ENCODE results near the gene SVOPL.

SVOPL gene

DNA sequence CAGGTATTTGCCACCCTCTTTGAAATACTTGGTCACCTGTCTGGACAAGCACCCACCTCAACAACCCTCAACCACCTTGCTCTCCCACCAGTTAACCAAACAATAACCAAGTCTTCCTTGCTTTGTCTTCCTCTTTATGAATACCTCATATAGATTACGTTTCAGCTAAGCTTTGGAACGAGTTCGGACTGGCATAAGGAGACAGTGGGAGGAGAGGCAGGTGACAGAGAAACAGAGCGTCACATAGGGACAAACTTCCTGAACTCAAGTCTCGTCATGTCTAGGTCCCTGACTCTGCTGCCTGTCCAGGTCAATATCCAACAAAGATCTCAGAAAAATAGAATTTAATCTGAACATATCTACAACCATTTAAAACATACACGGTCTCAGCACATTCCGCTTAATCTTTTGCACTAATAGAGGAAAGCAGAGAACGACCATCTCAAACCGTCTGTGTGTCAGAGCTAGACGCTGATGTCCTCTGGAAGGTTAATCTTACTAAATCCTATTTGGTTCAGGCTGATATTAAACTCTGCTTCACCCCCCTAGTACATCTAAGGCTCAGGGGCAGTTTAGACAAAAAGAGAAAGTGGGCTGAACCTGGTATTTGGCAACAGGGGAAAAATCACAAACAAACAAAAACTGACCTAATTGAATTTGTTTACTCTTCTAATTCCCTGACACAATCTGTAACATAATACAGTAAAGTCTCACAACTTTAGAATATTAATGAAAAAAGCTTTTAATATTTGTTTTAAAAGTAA lies 26.4 kb upstream of the SVOPL start:
- no peak for DNase-seq (ENCODE audit: low read depth)
- H3K4me3 ChIP-seq (ENCODE audit: low read depth, low read length): no peak overlapping the region
- TF ChIP-seq, protein P1, sequence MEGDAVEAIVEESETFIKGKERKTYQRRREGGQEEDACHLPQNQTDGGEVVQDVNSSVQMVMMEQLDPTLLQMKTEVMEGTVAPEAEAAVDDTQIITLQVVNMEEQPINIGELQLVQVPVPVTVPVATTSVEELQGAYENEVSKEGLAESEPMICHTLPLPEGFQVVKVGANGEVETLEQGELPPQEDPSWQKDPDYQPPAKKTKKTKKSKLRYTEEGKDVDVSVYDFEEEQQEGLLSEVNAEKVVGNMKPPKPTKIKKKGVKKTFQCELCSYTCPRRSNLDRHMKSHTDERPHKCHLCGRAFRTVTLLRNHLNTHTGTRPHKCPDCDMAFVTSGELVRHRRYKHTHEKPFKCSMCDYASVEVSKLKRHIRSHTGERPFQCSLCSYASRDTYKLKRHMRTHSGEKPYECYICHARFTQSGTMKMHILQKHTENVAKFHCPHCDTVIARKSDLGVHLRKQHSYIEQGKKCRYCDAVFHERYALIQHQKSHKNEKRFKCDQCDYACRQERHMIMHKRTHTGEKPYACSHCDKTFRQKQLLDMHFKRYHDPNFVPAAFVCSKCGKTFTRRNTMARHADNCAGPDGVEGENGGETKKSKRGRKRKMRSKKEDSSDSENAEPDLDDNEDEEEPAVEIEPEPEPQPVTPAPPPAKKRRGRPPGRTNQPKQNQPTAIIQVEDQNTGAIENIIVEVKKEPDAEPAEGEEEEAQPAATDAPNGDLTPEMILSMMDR (IDR thresholded peaks at IDR 0.05; ENCODE audit: control insufficient read depth, extremely low read depth, insufficient read depth): no peak

- TF ChIP-seq, protein P1 (IDR thresholded peaks at IDR 0.05; ENCODE audit: control insufficient read depth, extremely low read depth, insufficient read depth): peak; percentile 18
- DNase-seq (ENCODE audit: low read depth): no peak
- no peak overlapping the region for H3K4me3 ChIP-seq (ENCODE audit: low read depth, low read length)
Observed at GRCh38 chr7:138726288-138726687, 25.1 kb upstream of the SVOPL start.

DNA sequence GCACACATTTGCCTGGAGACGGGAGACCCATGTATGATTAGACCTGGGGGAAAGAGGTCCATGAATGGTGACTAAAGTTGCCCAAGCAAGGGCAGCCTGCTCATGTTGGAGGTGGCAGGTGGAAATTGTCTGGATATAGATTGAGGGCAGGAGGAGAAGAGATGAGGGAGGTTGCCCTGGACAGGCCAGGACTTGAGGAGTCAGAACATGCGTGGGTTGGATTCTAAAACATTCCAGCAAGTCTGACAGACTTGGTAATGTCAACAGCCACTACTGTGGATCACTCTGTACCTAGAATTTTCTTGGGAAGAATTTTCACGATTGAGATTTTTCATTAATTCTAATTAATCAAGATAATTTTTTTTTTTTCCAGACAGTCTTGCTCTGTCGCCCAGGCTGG lies 19.1 kb upstream of the SVOPL start:
- TF ChIP-seq, protein P1 (IDR thresholded peaks at IDR 0.05; ENCODE audit: control insufficient read depth, extremely low read depth, insufficient read depth): no peak
- H3K4me3 ChIP-seq (ENCODE audit: low read depth, low read length): no peak overlapping the region
- DNase-seq (ENCODE audit: low read depth): no peak

DNA sequence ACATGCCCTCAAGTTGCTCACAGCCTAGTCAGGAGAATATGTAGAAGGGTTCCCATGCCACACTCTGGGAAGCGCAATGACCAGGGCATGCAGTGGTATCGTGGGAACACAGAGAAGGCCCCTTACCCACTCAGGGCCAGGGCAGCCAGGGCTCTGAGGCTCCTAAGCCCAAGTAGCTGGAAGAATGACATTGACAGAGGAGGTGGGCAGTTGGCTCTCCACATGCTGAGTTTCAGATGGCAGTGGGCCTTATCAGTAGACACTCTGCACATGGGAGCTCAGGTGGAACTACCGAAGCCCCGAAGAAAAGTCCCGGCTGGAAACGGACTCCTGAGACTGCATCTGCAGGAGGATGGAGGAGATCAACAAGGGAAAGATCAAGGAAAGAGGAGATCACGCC lies 15.7 kb upstream of the SVOPL start:
- DNase-seq (ENCODE audit: low read depth): no peak
- H3K4me3 ChIP-seq (ENCODE audit: low read depth, low read length): no peak overlapping the region
- TF ChIP-seq, protein P1 (IDR thresholded peaks at IDR 0.05; ENCODE audit: control insufficient read depth, extremely low read depth, insufficient read depth): no peak

DNA sequence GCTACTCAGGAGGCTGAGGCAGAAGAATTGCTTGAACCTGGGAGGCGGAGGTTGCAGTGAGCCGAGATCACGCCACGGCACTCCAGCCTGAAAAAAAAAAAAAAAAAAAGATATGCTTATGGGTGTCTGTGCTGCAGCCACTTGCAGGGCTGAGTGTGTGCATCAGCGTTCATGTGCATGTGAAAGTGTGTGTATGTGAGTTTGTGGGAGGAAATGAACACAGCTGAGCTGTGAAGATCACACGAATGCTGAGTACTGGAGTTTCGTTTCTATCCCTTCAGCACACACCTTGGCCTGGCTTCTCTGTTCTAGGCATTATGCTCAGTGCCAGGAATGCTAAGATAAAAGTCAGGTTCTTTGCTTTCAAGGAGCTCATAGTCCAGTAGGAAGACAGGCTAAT lies 12.0 kb upstream of the SVOPL start:
- no peak for DNase-seq (ENCODE audit: low read depth)

GRCh38 chr7:138712652-138713051 lies 11.5 kb upstream of the SVOPL start:
- no peak overlapping the region for H3K4me3 ChIP-seq (ENCODE audit: low read depth, low read length)
- TF ChIP-seq, protein P1 (IDR thresholded peaks at IDR 0.05; ENCODE audit: control insufficient read depth, extremely low read depth, insufficient read depth): no peak
- no peak for DNase-seq (ENCODE audit: low read depth)

More for the DNA sequence above, 12.0 kb upstream of the SVOPL start:
- TF ChIP-seq, protein P1 (IDR thresholded peaks at IDR 0.05; ENCODE audit: control insufficient read depth, extremely low read depth, insufficient read depth): no peak
- no peak overlapping the region for H3K4me3 ChIP-seq (ENCODE audit: low read depth, low read length)
